GM23338 (cell line): ENCODE results near the gene PPP5C. TPM values are rescaled to one million over a fixed set of nuclear protein-coding genes. Genes with fewer than 3 reads are reported as not detected.

Experiments
- ATAC-seq: fragments of 200-7000 bp; cut with Tn5 transposase; 3 replicates; pipeline ENCODE4 v1.9.1; 2020
- DNase-seq: peaks from one replicate; pipeline ENCODE4 v3.0.0-alpha.2; 2015; ENCODE audit warnings: low spot score
- H2AFZ ChIP-seq: fragments of 200-600 bp; sonication (generic); 2 replicates; pipeline ENCODE4 v1.8.0; 2016; ENCODE audit warnings: antibody characterized with exemption, mild to moderate bottlenecking, moderate library complexity
- H3F3A ChIP-seq: fragments of 200-600 bp; sonication (generic); replicated peaks from 2 replicates; pipeline ENCODE4 v1.8.0; 2017; ENCODE audit warnings: antibody characterized with exemption, mixed run types, low read depth
- H3K27ac ChIP-seq: fragments of 200-600 bp; sonication (generic); 2 replicates; pipeline ENCODE4 v1.6.1; 2016; ENCODE audit warnings: low read depth
- H3K27me3 ChIP-seq: fragments of 200-600 bp; sonication (generic); 2 replicates; pipeline ENCODE4 v1.8.0; 2016; ENCODE audit warnings: mild to moderate bottlenecking, mixed run types, moderate library complexity; ENCODE audit not compliant: insufficient read depth
- H3K36me3 ChIP-seq: fragments of 200-600 bp; sonication (generic); 2 replicates; pipeline ENCODE4 v1.8.0; 2016; ENCODE audit warnings: mild to moderate bottlenecking; ENCODE audit not compliant: insufficient read depth
- H3K4me1 ChIP-seq: fragments of 200-600 bp; sonication (generic); 2 replicates; pipeline ENCODE4 v1.8.0; 2016; ENCODE audit warnings: mild to moderate bottlenecking, moderate library complexity; ENCODE audit not compliant: insufficient read depth
- H3K4me2 ChIP-seq: fragments of 200-600 bp; sonication (generic); 2 replicates; pipeline ENCODE4 v1.7.1; 2017; ENCODE audit warnings: mixed run types
- H3K4me3 ChIP-seq: fragments of 200-600 bp; sonication (generic); 2 replicates; pipeline ENCODE4 v1.6.1; 2016; ENCODE audit warnings: mixed run types
- H3K79me2 ChIP-seq: fragments of 200-600 bp; sonication (generic); replicated peaks from 2 replicates; pipeline ENCODE4 v1.8.0; 2017; ENCODE audit warnings: mild to moderate bottlenecking; ENCODE audit not compliant: insufficient read depth
- H3K9me2 ChIP-seq: fragments of 200-600 bp; sonication (generic); 2 replicates; pipeline ENCODE4 v1.8.0; 2017; ENCODE audit not compliant: insufficient read depth
- H4K20me1 ChIP-seq: fragments of 200-600 bp; sonication (generic); replicated peaks from 2 replicates; pipeline ENCODE4 v1.8.0; 2017; ENCODE audit warnings: mild to moderate bottlenecking; ENCODE audit not compliant: insufficient read depth
- H3K27ac Mint-ChIP-seq: 2 replicates; pipeline ENCODE4 v1.8.0; 2020; ENCODE audit warnings: inconsistent platforms, mild to moderate bottlenecking, moderate library complexity, mixed read lengths
- H3K27me3 Mint-ChIP-seq: 3 replicates; pipeline ENCODE4 v1.8.0; 2022; ENCODE audit warnings: low read depth, mild to moderate bottlenecking, moderate library complexity, mixed read lengths, inconsistent platforms; ENCODE audit not compliant: insufficient read depth, poor library complexity
- H3K36me3 Mint-ChIP-seq: 3 replicates; pipeline ENCODE4 v1.8.0; 2021; ENCODE audit warnings: low read depth, mild to moderate bottlenecking, inconsistent platforms, moderate library complexity, mixed read lengths
- H3K4me1 Mint-ChIP-seq: 3 replicates; pipeline ENCODE4 v1.8.0; 2020; ENCODE audit warnings: mild to moderate bottlenecking, inconsistent platforms, mixed read lengths
- H3K4me3 Mint-ChIP-seq: 3 replicates; pipeline ENCODE4 v1.8.0; 2021; ENCODE audit warnings: moderate library complexity, mild to moderate bottlenecking, inconsistent platforms, mixed read lengths
- H3K9me3 Mint-ChIP-seq: 3 replicates; pipeline ENCODE4 v1.8.0; 2020; ENCODE audit warnings: moderate library complexity, mild to moderate bottlenecking, inconsistent platforms, mixed read lengths
- CREB1 ChIP-seq: fragments of 250-450 bp; sonication (Bioruptor Pico); IDR thresholded peaks from 2 replicates; pipeline ENCODE4 v1.5.0; 2020; ENCODE audit warnings: low read depth, mild to moderate bottlenecking, moderate library complexity
- EZH2 ChIP-seq: fragments of 200-600 bp; sonication (generic); IDR thresholded peaks from one replicate; pipeline ENCODE4 v1.8.0; 2017; ENCODE audit warnings: antibody characterized with exemption, mild to moderate bottlenecking, low read depth; ENCODE audit not compliant: unreplicated experiment
- EZH2phosphoT487 ChIP-seq: fragments of 200-600 bp; sonication (generic); IDR thresholded peaks from one replicate; pipeline ENCODE4 v1.8.1; 2018; ENCODE audit warnings: antibody characterized with exemption; ENCODE audit not compliant: unreplicated experiment
- JUNB ChIP-seq: IDR thresholded peaks from one replicate; pipeline ENCODE4 v1.6.1; 2016; ENCODE audit warnings: antibody characterized with exemption; ENCODE audit not compliant: unreplicated experiment
- NANOG ChIP-seq: IDR thresholded peaks from 2 replicates; pipeline ENCODE4 v1.6.1; 2016; ENCODE audit warnings: antibody characterized with exemption, borderline replicate concordance
- POLR2AphosphoS5 ChIP-seq: IDR thresholded peaks from 2 replicates; pipeline ENCODE4 v1.6.1; 2016; ENCODE audit warnings: antibody characterized with exemption, low read depth
- STAT1 ChIP-seq: IDR thresholded peaks from one replicate; pipeline ENCODE4 v1.6.1; 2016; ENCODE audit warnings: antibody characterized with exemption; ENCODE audit not compliant: unreplicated experiment
- ZNF114 ChIP-seq: fragments of 250-450 bp; sonication (Bioruptor Pico); IDR thresholded peaks from 2 replicates; pipeline ENCODE4 v1.5.0; 2020; ENCODE audit warnings: mild to moderate bottlenecking, moderate library complexity
- ZNF331 ChIP-seq: fragments of 250-450 bp; sonication (Bioruptor Pico); IDR thresholded peaks from 2 replicates; pipeline ENCODE4 v1.5.0; 2020; ENCODE audit warnings: low read depth, mild to moderate bottlenecking, moderate library complexity
- polyA plus RNA-seq: library from polyadenylated mRNA; unstranded; fragments of >200 nt; fragmentation: Nextera tagmentation; extraction: Ambion mirVana; gene quantifications from 2 replicates; pipeline ENCODE4 v1.2.1, GENCODE V29; 2016
- total RNA-seq: library from RNA; depleted of rRNA; stranded (reverse); fragments of >200 nt; shearing (Covaris generic); gene quantifications from 2 replicates; pipeline ENCODE4 v1.2.3, GENCODE V29; 2014
- TF ChIP-seq, protein P1 (sequence below), 2 experiments: fragments of 200-600 bp in 1 of 2; sonication (generic) in 1 of 2; conservative IDR thresholded peaks; 2 replicates each; pipeline versions ENCODE4 v1.5.1 to v1.6.1; 2016 to 2017; ENCODE audit warnings: antibody characterized with exemption in 2 of 2, low read depth in 2 of 2, mild to moderate bottlenecking in 2 of 2, moderate library complexity in 1 of 2
- TF ChIP-seq, protein P2 (sequence below): IDR thresholded peaks from 2 replicates; pipeline ENCODE4 v1.6.1; 2016; ENCODE audit warnings: antibody characterized with exemption
- TF ChIP-seq, protein P3 (sequence below): fragments of 250-450 bp; sonication (Bioruptor Pico); IDR thresholded peaks from 2 replicates; pipeline ENCODE4 v1.5.0; 2020; ENCODE audit warnings: mild to moderate bottlenecking, moderate library complexity
- TF ChIP-seq, protein P4 (sequence below): IDR thresholded peaks from one replicate; pipeline ENCODE4 v1.6.1; 2018; ENCODE audit warnings: antibody characterized with exemption; ENCODE audit not compliant: unreplicated experiment

The PPP5C gene
- total and polyA plus RNA-seq, 2 experiments from 2014 or later: 51.6 to 123 TPM

DNA sequence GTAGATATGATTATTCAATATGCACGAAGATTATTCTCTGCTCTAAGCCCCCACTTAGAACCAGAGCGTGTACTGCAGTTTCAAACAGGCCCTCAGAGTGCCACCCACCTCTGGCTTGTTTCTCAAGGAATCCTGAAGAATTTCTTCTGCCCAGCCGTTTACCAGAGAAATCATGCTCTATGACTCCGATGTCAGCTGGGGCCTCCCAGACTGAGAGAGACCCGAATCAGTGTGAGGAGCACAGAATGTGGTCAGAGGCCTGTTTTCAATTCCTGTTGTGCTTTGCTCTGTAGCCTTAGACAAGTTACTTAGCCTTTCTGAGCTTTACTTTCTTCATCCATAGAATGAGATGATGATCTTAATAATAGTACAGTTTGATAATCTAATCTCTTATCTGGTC, 76.3 kb downstream of the PPP5C start:
- TF ChIP-seq ZNF114: no peak
- TF ChIP-seq JUNB: no peak
- TF ChIP-seq, protein P1, sequence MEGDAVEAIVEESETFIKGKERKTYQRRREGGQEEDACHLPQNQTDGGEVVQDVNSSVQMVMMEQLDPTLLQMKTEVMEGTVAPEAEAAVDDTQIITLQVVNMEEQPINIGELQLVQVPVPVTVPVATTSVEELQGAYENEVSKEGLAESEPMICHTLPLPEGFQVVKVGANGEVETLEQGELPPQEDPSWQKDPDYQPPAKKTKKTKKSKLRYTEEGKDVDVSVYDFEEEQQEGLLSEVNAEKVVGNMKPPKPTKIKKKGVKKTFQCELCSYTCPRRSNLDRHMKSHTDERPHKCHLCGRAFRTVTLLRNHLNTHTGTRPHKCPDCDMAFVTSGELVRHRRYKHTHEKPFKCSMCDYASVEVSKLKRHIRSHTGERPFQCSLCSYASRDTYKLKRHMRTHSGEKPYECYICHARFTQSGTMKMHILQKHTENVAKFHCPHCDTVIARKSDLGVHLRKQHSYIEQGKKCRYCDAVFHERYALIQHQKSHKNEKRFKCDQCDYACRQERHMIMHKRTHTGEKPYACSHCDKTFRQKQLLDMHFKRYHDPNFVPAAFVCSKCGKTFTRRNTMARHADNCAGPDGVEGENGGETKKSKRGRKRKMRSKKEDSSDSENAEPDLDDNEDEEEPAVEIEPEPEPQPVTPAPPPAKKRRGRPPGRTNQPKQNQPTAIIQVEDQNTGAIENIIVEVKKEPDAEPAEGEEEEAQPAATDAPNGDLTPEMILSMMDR (conservative IDR thresholded peaks at IDR 0.05; ENCODE audit: low read depth in 2 of 2): no peak
- TF ChIP-seq, protein P2, sequence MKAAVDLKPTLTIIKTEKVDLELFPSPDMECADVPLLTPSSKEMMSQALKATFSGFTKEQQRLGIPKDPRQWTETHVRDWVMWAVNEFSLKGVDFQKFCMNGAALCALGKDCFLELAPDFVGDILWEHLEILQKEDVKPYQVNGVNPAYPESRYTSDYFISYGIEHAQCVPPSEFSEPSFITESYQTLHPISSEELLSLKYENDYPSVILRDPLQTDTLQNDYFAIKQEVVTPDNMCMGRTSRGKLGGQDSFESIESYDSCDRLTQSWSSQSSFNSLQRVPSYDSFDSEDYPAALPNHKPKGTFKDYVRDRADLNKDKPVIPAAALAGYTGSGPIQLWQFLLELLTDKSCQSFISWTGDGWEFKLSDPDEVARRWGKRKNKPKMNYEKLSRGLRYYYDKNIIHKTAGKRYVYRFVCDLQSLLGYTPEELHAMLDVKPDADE: no peak
- no peak for TF ChIP-seq POLR2AphosphoS5
- TF ChIP-seq, protein P3, sequence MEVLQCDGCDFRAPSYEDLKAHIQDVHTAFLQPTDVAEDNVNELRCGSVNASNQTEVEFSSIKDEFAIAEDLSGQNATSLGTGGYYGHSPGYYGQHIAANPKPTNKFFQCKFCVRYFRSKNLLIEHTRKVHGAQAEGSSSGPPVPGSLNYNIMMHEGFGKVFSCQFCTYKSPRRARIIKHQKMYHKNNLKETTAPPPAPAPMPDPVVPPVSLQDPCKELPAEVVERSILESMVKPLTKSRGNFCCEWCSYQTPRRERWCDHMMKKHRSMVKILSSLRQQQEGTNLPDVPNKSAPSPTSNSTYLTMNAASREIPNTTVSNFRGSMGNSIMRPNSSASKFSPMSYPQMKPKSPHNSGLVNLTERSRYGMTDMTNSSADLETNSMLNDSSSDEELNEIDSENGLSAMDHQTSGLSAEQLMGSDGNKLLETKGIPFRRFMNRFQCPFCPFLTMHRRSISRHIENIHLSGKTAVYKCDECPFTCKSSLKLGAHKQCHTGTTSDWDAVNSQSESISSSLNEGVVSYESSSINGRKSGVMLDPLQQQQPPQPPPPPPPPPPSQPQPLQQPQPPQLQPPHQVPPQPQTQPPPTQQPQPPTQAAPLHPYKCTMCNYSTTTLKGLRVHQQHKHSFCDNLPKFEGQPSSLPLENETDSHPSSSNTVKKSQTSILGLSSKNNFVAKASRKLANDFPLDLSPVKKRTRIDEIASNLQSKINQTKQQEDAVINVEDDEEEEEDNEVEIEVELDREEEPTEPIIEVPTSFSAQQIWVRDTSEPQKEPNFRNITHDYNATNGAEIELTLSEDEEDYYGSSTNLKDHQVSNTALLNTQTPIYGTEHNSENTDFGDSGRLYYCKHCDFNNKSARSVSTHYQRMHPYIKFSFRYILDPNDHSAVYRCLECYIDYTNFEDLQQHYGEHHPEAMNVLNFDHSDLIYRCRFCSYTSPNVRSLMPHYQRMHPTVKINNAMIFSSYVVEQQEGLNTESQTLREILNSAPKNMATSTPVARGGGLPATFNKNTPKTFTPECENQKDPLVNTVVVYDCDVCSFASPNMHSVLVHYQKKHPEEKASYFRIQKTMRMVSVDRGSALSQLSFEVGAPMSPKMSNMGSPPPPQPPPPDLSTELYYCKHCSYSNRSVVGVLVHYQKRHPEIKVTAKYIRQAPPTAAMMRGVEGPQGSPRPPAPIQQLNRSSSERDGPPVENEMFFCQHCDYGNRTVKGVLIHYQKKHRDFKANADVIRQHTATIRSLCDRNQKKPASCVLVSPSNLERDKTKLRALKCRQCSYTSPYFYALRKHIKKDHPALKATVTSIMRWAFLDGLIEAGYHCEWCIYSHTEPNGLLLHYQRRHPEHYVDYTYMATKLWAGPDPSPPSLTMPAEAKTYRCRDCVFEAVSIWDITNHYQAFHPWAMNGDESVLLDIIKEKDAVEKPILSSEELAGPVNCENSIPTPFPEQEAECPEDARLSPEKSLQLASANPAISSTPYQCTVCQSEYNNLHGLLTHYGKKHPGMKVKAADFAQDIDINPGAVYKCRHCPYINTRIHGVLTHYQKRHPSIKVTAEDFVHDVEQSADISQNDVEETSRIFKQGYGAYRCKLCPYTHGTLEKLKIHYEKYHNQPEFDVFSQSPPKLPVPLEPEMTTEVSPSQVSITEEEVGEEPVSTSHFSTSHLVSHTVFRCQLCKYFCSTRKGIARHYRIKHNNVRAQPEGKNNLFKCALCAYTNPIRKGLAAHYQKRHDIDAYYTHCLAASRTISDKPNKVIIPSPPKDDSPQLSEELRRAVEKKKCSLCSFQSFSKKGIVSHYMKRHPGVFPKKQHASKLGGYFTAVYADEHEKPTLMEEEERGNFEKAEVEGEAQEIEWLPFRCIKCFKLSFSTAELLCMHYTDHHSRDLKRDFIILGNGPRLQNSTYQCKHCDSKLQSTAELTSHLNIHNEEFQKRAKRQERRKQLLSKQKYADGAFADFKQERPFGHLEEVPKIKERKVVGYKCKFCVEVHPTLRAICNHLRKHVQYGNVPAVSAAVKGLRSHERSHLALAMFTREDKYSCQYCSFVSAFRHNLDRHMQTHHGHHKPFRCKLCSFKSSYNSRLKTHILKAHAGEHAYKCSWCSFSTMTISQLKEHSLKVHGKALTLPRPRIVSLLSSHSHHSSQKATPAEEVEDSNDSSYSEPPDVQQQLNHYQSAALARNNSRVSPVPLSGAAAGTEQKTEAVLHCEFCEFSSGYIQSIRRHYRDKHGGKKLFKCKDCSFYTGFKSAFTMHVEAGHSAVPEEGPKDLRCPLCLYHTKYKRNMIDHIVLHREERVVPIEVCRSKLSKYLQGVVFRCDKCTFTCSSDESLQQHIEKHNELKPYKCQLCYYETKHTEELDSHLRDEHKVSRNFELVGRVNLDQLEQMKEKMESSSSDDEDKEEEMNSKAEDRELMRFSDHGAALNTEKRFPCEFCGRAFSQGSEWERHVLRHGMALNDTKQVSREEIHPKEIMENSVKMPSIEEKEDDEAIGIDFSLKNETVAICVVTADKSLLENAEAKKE (CRISPR knock-in tag): no peak
- TF ChIP-seq STAT1: no peak
- no peak for TF ChIP-seq ZNF331
- TF ChIP-seq EZH2phosphoT487: no peak
- no peak for TF ChIP-seq NANOG
- TF ChIP-seq CREB1 (CRISPR knock-in tag): no peak
- TF ChIP-seq, protein P4, sequence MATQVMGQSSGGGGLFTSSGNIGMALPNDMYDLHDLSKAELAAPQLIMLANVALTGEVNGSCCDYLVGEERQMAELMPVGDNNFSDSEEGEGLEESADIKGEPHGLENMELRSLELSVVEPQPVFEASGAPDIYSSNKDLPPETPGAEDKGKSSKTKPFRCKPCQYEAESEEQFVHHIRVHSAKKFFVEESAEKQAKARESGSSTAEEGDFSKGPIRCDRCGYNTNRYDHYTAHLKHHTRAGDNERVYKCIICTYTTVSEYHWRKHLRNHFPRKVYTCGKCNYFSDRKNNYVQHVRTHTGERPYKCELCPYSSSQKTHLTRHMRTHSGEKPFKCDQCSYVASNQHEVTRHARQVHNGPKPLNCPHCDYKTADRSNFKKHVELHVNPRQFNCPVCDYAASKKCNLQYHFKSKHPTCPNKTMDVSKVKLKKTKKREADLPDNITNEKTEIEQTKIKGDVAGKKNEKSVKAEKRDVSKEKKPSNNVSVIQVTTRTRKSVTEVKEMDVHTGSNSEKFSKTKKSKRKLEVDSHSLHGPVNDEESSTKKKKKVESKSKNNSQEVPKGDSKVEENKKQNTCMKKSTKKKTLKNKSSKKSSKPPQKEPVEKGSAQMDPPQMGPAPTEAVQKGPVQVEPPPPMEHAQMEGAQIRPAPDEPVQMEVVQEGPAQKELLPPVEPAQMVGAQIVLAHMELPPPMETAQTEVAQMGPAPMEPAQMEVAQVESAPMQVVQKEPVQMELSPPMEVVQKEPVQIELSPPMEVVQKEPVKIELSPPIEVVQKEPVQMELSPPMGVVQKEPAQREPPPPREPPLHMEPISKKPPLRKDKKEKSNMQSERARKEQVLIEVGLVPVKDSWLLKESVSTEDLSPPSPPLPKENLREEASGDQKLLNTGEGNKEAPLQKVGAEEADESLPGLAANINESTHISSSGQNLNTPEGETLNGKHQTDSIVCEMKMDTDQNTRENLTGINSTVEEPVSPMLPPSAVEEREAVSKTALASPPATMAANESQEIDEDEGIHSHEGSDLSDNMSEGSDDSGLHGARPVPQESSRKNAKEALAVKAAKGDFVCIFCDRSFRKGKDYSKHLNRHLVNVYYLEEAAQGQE: no peak
- TF ChIP-seq EZH2: no peak
- H3K36me3 ChIP-seq: no peaks in the 10 kb centered on the region
- Mint-ChIP-seq H3K36me3 (no peaks in the 10 kb centered on the region), H3K9me3 (no peaks in the 10 kb centered on the region), H3K27me3 (peaks cover 16% of the 10 kb centered on the region), H3K4me1 (peaks cover 16% of the 10 kb centered on the region), H3K27ac (no peak overlapping the region), H3K4me3 (no peak overlapping the region)
- ATAC-seq (no peak), DNase-seq (no peak)
- H3K4me1 ChIP-seq: peaks cover 9% of the 10 kb centered on the region
- no peaks in the 10 kb centered on the region for H3K79me2 ChIP-seq
- no peaks in the 10 kb centered on the region for H4K20me1 ChIP-seq
- no peak overlapping the region for H3K4me2 ChIP-seq
- no peaks in the 10 kb centered on the region for H3K27me3 ChIP-seq
- no peak overlapping the region for H3K27ac ChIP-seq
- no peaks in the 10 kb centered on the region for H3F3A ChIP-seq
- no peak overlapping the region for H3K4me3 ChIP-seq
- H2AFZ ChIP-seq: no peak overlapping the region
- H3K9me2 ChIP-seq: no peaks in the 10 kb centered on the region
